Endothelial cell of umbilical vein (primary cell): ENCODE data around the gene RHOG. TPM values are rescaled to one million over a fixed set of nuclear protein-coding genes. Genes with fewer than 3 reads are reported as not detected.
A peak's percentile ranks its signal among the peaks of the same experiment; 100 is the strongest.

ENCODE experiments used
- BruUV-seq: library from RNA; stranded (reverse); fragments of 400-500 nt; replicated peaks from 2 replicates; lab custom pipeline; 2021; lab: Mats Ljungman, UMichigan
- CTCF ChIA-PET: fragments of 300-600, 350-600 bp; sonication (Branson Sonifier 250); formaldehyde crosslinking; loops from one replicate; lab custom pipeline; 2021; ENCODE audit warnings: antibody characterized with exemption, inconsistent platforms; lab: Charles Lee
- POLR2A ChIA-PET: fragments of 300-600, 350-600 bp; sonication (Branson Sonifier 250); formaldehyde crosslinking; loops from one replicate; lab custom pipeline; 2021; ENCODE audit warnings: antibody characterized with exemption, inconsistent platforms; lab: Charles Lee
- DNase-seq: peaks from one replicate; pipeline ENCODE4 v3.0.0-alpha.2; 2011; ENCODE audit warnings: low read depth, low spot score
- FAIRE-seq: peaks from 2 replicates; lab custom pipeline; 2011; peaks lifted over from hg19 to GRCh38; lab: Jason Lieb, UNC
- H2AFZ ChIP-seq: 2 replicates; pipeline ENCODE4 v1.6.0; 2012; ENCODE audit warnings: low read depth, low read length, control low read depth, inconsistent platforms
- H3K27ac ChIP-seq: 2 replicates; pipeline ENCODE4 v1.5.1; 2011; ENCODE audit warnings: low read depth, mild to moderate bottlenecking, control low read depth, low read length, moderate library complexity; ENCODE audit not compliant: insufficient read depth
- H3K27me3 ChIP-seq, 2 experiments: 2 replicates each; pipeline versions ENCODE4 v1.6.0 to v1.6.1; 2011; ENCODE audit warnings: low read length in 2 of 2, mixed read lengths in 1 of 2; ENCODE audit not compliant: control insufficient read depth in 2 of 2, insufficient read depth in 2 of 2
- H3K36me3 ChIP-seq, 2 experiments: 2 replicates in 1 of 2; 3 replicates in 1 of 2; pipeline ENCODE4 v1.5.1; 2011; ENCODE audit warnings: low read length in 2 of 2, mild to moderate bottlenecking in 1 of 2, moderate library complexity in 1 of 2; ENCODE audit not compliant: control insufficient read depth in 2 of 2, insufficient read depth in 2 of 2; ENCODE audit errors: extremely low read depth in 1 of 2
- H3K4me1 ChIP-seq: 3 replicates; pipeline ENCODE4 v1.5.1; 2011; ENCODE audit warnings: mild to moderate bottlenecking, low read length; ENCODE audit not compliant: control insufficient read depth, insufficient read depth; ENCODE audit errors: extremely low read depth
- H3K4me2 ChIP-seq: 2 replicates; pipeline ENCODE4 v1.6.1; 2011; ENCODE audit warnings: low read length, control low read depth, mixed read lengths; ENCODE audit not compliant: insufficient read depth
- H3K4me3 ChIP-seq, 3 experiments: fragments of 200-600 bp in 1 of 3; sonication (generic), shearing (Covaris generic) in 1 of 3; replicated peaks in 1 of 3; 2 replicates each; pipeline ENCODE4 v1.5.1; 2011 to 2016; ENCODE audit warnings: control low read depth in 3 of 3, low read length in 3 of 3, mild to moderate bottlenecking in 2 of 3, inconsistent platforms in 1 of 3, low read depth in 1 of 3, moderate library complexity in 1 of 3; ENCODE audit not compliant: insufficient read depth in 1 of 3
- H3K79me2 ChIP-seq: 2 replicates; pipeline ENCODE4 v1.6.0; 2012; ENCODE audit warnings: low read length, inconsistent platforms; ENCODE audit not compliant: control insufficient read depth, insufficient read depth
- H3K9ac ChIP-seq: replicated peaks from 2 replicates; pipeline ENCODE3; 2011; ENCODE audit warnings: low read length, control low read depth; ENCODE audit not compliant: insufficient read depth; ENCODE audit errors: extremely low read depth
- H3K9me1 ChIP-seq: replicated peaks from 3 replicates; pipeline ENCODE4 v1.6.0; 2011; ENCODE audit warnings: mild to moderate bottlenecking, low read length; ENCODE audit not compliant: control insufficient read depth, insufficient read depth; ENCODE audit errors: extremely low read depth
- H3K9me3 ChIP-seq: replicated peaks from 2 replicates; pipeline ENCODE4 v1.5.1; 2012; ENCODE audit warnings: low read length, inconsistent platforms; ENCODE audit not compliant: control insufficient read depth, insufficient read depth
- H4K20me1 ChIP-seq: replicated peaks from 2 replicates; pipeline ENCODE3; 2011; ENCODE audit warnings: mild to moderate bottlenecking, low read length; ENCODE audit not compliant: control insufficient read depth, insufficient read depth; ENCODE audit errors: extremely low read depth
- EZH2 ChIP-seq: IDR thresholded peaks from 2 replicates; pipeline ENCODE4 v1.6.1; 2012; ENCODE audit warnings: borderline replicate concordance, low read depth, mild to moderate bottlenecking, moderate library complexity, low read length, inconsistent platforms; ENCODE audit not compliant: severe bottlenecking
- FOS ChIP-seq: IDR thresholded peaks from 2 replicates; pipeline ENCODE4 v1.6.1; 2011; ENCODE audit warnings: mild to moderate bottlenecking, low read length, moderate library complexity, borderline replicate concordance; ENCODE audit not compliant: insufficient read depth
- GATA2 ChIP-seq: IDR thresholded peaks from 2 replicates; pipeline ENCODE4 v1.7.0; 2011; ENCODE audit warnings: low read depth, mild to moderate bottlenecking, moderate library complexity, mixed read lengths, low read length; ENCODE audit not compliant: insufficient read length, insufficient read depth
- JUN ChIP-seq: IDR thresholded peaks from 2 replicates; pipeline ENCODE4 v1.6.1; 2011; ENCODE audit warnings: borderline replicate concordance, low read depth; ENCODE audit not compliant: insufficient read length, insufficient read depth
- MYC ChIP-seq: IDR thresholded peaks from one replicate; pipeline ENCODE4 v1.6.1; 2011; ENCODE audit warnings: mild to moderate bottlenecking, low read depth, low read length
- POLR2A ChIP-seq: IDR thresholded peaks from 2 replicates; pipeline ENCODE4 v1.6.1; 2012; ENCODE audit warnings: low read depth, mild to moderate bottlenecking, control low read depth, low read length
- POLR2AphosphoS5 ChIP-seq: IDR thresholded peaks from 2 replicates; pipeline ENCODE4 v1.6.1; 2012; ENCODE audit warnings: low read depth, mild to moderate bottlenecking, control low read depth, low read length, moderate library complexity; ENCODE audit not compliant: insufficient read depth
- dilution Hi-C: fragments of 300-500 bp; cut with MboI; formaldehyde crosslinking; loops from one replicate; pipeline ENCODE4 v1.15.0; 2019; ENCODE audit warnings: low sequenced_read_pairs; ENCODE audit not compliant: extremely low pct_ligation_motif_present
- intact Hi-C: fragments of 100-400 bp; cut with micrococcal nuclease; formaldehyde crosslinking; loops from one replicate; pipeline ENCODE4 v1.10.0; 2022
- polyA plus RNA-seq, 4 experiments: library from polyadenylated mRNA; depleted of rRNA in 3 of 4; stranded (reverse) in 3 of 4; unstranded in 1 of 4; fragments of >200 nt; gene quantifications; 2 replicates each; pipeline versions ENCODE4 v1.2.1 to v1.2.3, GENCODE V29; 2011 to 2012; ENCODE audit warnings: missing spikeins in 1 of 4
- total RNA-seq: library from RNA; stranded (reverse); gene quantifications from 2 replicates; pipeline ENCODE4 v1.2.3, GENCODE V29; 2021
- TF ChIP-seq, protein P1 (sequence below), 2 donors: IDR thresholded peaks; 1 replicate in 1 of 2; 2 replicates in 1 of 2; pipeline ENCODE4 v1.5.1; 2011; ENCODE audit warnings: low read length in 2 of 2, mild to moderate bottlenecking in 2 of 2, moderate library complexity in 2 of 2, control low read depth in 1 of 2, inconsistent platforms in 1 of 2, low read depth in 1 of 2; ENCODE audit not compliant: insufficient read depth in 1 of 2; ENCODE audit errors: extremely low read depth in 1 of 2
- TF ChIP-seq, protein P2 (sequence below): IDR thresholded peaks from 2 replicates; pipeline ENCODE4 v1.6.1; 2011; ENCODE audit not compliant: insufficient read depth, insufficient read length

The RHOG gene
- total and polyA plus RNA-seq, 2 donors (not counting 3 experiments of a cell fraction or from before 2014, with no cell fraction given), result 69.0 to 119 TPM

- H3K27ac ChIP-seq, result peak overlapping the region; percentile 78
- no peaks in the 10 kb centered on the region for H4K20me1 ChIP-seq
- no peak for FAIRE-seq
- H3K79me2 ChIP-seq, result peaks cover 14% of the 10 kb centered on the region
- DNase-seq, result no peak
- no TSS peak for BruUV-seq
- no peaks in the 10 kb centered on the region for H3K36me3 ChIP-seq
- ChIA-PET CTCF (interaction anchor here (0.5 to 2.6 kb wide), 6 partner anchors 11 to 267 kb away, joined by 3 to 35 read pairs (median 5); partner anchors contain the start of gene STIM1), POLR2A (interaction anchor here (0.7 kb wide), 1 partner anchor 15 kb away, joined by 5 read pairs; no protein-coding TSS in a partner anchor)
- H3K27me3 ChIP-seq, result no peaks in the 10 kb centered on the region
- peaks cover 42% of the 10 kb centered on the region for H3K4me1 ChIP-seq
- no peaks in the 10 kb centered on the region for H3K9me1 ChIP-seq
- dilution Hi-C loops (loop anchor here (25.0 kb wide), 1 partner anchor 196 kb away; no protein-coding TSS in a partner anchor), intact Hi-C loops (loop anchor here (1.0 kb wide), 1 partner anchor 14 kb away; no protein-coding TSS in a partner anchor)
- no peak overlapping the region for H2AFZ ChIP-seq
- H3K9ac ChIP-seq, result peak overlapping the region; percentile 17
- no peaks in the 10 kb centered on the region for H3K9me3 ChIP-seq
- no peak for TF ChIP-seq MYC
- TF ChIP-seq EZH2, result no peak
- TF ChIP-seq FOS, result no peak
- no peak for TF ChIP-seq JUN
- no peak for TF ChIP-seq POLR2AphosphoS5
- TF ChIP-seq POLR2A, result no peak
- TF ChIP-seq, protein P1, sequence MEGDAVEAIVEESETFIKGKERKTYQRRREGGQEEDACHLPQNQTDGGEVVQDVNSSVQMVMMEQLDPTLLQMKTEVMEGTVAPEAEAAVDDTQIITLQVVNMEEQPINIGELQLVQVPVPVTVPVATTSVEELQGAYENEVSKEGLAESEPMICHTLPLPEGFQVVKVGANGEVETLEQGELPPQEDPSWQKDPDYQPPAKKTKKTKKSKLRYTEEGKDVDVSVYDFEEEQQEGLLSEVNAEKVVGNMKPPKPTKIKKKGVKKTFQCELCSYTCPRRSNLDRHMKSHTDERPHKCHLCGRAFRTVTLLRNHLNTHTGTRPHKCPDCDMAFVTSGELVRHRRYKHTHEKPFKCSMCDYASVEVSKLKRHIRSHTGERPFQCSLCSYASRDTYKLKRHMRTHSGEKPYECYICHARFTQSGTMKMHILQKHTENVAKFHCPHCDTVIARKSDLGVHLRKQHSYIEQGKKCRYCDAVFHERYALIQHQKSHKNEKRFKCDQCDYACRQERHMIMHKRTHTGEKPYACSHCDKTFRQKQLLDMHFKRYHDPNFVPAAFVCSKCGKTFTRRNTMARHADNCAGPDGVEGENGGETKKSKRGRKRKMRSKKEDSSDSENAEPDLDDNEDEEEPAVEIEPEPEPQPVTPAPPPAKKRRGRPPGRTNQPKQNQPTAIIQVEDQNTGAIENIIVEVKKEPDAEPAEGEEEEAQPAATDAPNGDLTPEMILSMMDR (IDR thresholded peaks at IDR 0.05; ENCODE audit: extremely low read depth in 1 of 2, insufficient read depth in 1 of 2, low read depth in 1 of 2, low read length in 2 of 2), result no peak
- TF ChIP-seq GATA2, result no peak
- TF ChIP-seq, protein P2, sequence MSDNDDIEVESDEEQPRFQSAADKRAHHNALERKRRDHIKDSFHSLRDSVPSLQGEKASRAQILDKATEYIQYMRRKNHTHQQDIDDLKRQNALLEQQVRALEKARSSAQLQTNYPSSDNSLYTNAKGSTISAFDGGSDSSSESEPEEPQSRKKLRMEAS, result no peak
- peak overlapping the region; percentile 68 for H3K4me2 ChIP-seq
- H3K4me3 ChIP-seq, result peak overlapping the region in 1 of 3 experiments; percentile 10
These were observed 25.4 kb upstream of the RHOG start for GRCh38 chr11:3866206-3866605.
